Astrocyte of the spinal cord (primary cell): ENCODE measurements around the gene LZTFL1.

Experiments used
- DNase-seq: peaks from one replicate; pipeline ENCODE4 v3.0.0; 2011; ENCODE audit warnings: low read depth, low spot score
- H3K4me3 ChIP-seq: 2 replicates; pipeline ENCODE4 v1.5.1; 2011; ENCODE audit warnings: low read depth, mild to moderate bottlenecking, low read length, moderate library complexity
- CTCF ChIP-seq: IDR thresholded peaks from 2 replicates; pipeline ENCODE4 v1.5.1; 2012; ENCODE audit warnings: low read depth, mild to moderate bottlenecking, low read length, inconsistent platforms
- in situ Hi-C: cut with HindIII; loops from 2 replicates; pipeline ENCODE4 v1.10.0; 2017; ENCODE audit warnings: low sequenced_read_pairs

Gene LZTFL1

GRCh38 chr3:45795509-45795881 lies 46.4 kb downstream of the LZTFL1 start:
- in situ Hi-C loops: no loop called here
- TF ChIP-seq CTCF: no peak
- peak; percentile 23 for DNase-seq
- no peak overlapping the region for H3K4me3 ChIP-seq

GRCh38 chr3:45794660-45795059 lies 47.3 kb downstream of the LZTFL1 start:
- TF ChIP-seq CTCF: no peak
- no peak for DNase-seq
- in situ Hi-C loops: no loop called here
- H3K4me3 ChIP-seq: no peak overlapping the region

- H3K4me3 ChIP-seq: no peak overlapping the region
- DNase-seq: no peak
- TF ChIP-seq CTCF: no peak
- in situ Hi-C loops: no loop called here
Measured at GRCh38 chr3:45794177-45794560, 47.8 kb downstream of the LZTFL1 start.

GRCh38 chr3:45793482-45794176 lies 48.3 kb downstream of the LZTFL1 start:
- H3K4me3 ChIP-seq: no peak overlapping the region
- TF ChIP-seq CTCF: no peak
- in situ Hi-C loops: no loop called here

GRCh38 chr3:45792516-45793172 lies 49.3 kb downstream of the LZTFL1 start:
- no peak for DNase-seq
- in situ Hi-C loops: no loop called here
- H3K4me3 ChIP-seq: no peak overlapping the region
- TF ChIP-seq CTCF: no peak

More at GRCh38 chr3:45793482-45794176, 48.3 kb downstream of the LZTFL1 start:
- DNase-seq: no peak

GRCh38 chr3:45792036-45792435 lies 49.9 kb downstream of the LZTFL1 start:
- no peak for TF ChIP-seq CTCF
- no peak overlapping the region for H3K4me3 ChIP-seq
- in situ Hi-C loops: no loop called here
- DNase-seq: no peak
